Type B pancreatic cell (in vitro differentiated cells): ENCODE measurements around the gene COL23A1. TPM values are rescaled to one million over a fixed set of nuclear protein-coding genes. Genes with fewer than 3 reads are reported as not detected.
A peak's percentile ranks its signal among the peaks of the same experiment; 100 is the strongest.

ENCODE experiments used
- DNase-seq: peaks from one replicate; pipeline ENCODE4 v3.0.0; 2021; ENCODE audit warnings: mixed read lengths; ENCODE audit not compliant: unreplicated experiment; ENCODE audit errors: extremely low spot score
- H3K27ac Mint-ChIP-seq: 2 replicates; pipeline ENCODE4 v1.8.0; 2021; ENCODE audit warnings: mild to moderate bottlenecking, mixed read lengths
- H3K27me3 Mint-ChIP-seq: 2 replicates; pipeline ENCODE4 v1.8.0; 2021; ENCODE audit warnings: mixed read lengths
- H3K36me3 Mint-ChIP-seq: 2 replicates; pipeline ENCODE4 v1.8.0; 2021; ENCODE audit warnings: mixed read lengths
- H3K4me1 Mint-ChIP-seq: one replicate; pipeline ENCODE4 v1.8.0; 2021; ENCODE audit warnings: mixed read lengths; ENCODE audit not compliant: unreplicated experiment
- H3K4me3 Mint-ChIP-seq: 2 replicates; pipeline ENCODE4 v1.8.0; 2021; ENCODE audit warnings: mild to moderate bottlenecking, mixed read lengths
- H3K9me3 Mint-ChIP-seq: 2 replicates; pipeline ENCODE4 v1.8.0; 2021; ENCODE audit warnings: mixed read lengths
- total RNA-seq: library from RNA; stranded (reverse); gene quantifications from 2 replicates; pipeline ENCODE4 v1.2.1, GENCODE V29; 2021; ENCODE audit warnings: low replicate concordance
- TF ChIP-seq, protein P1 (sequence below): fragments of 200-600 bp; sonication (generic); conservative IDR thresholded peaks from 2 replicates; pipeline ENCODE4 v1.5.0; 2021; ENCODE audit warnings: antibody characterized with exemption, mild to moderate bottlenecking

Gene COL23A1
- total RNA-seq, 1 donor from 2014 or later, result 15.5 TPM

DNA sequence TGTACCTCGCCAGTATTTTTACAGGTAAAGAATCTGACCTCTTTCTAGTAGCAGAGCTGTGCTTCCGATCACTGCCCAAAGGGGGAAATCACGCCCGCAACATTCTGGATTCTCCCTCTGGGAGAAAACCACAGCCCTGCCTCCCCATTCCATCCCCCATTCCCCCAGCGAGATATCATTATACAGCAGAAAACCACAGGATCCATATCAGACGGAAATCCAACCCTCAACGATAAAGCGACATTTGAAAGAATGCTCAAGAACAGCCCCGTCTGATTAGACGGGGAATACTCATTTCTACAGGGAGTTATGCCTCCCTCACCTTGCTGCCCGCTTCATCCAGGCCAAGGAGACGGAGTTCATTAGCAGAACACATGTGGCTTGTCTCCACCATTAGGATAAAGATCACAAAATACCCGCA lies 172.8 kb downstream of the COL23A1 start:
- DNase-seq, result no peak
- Mint-ChIP-seq H3K4me3 (no peak overlapping the region), H3K9me3 (no peaks in the 10 kb centered on the region), H3K4me1 (peaks cover 51% of the 10 kb centered on the region), H3K27ac (peak overlapping the region; percentile 16), H3K36me3 (no peaks in the 10 kb centered on the region), H3K27me3 (peaks cover 14% of the 10 kb centered on the region)
- TF ChIP-seq, protein P1, sequence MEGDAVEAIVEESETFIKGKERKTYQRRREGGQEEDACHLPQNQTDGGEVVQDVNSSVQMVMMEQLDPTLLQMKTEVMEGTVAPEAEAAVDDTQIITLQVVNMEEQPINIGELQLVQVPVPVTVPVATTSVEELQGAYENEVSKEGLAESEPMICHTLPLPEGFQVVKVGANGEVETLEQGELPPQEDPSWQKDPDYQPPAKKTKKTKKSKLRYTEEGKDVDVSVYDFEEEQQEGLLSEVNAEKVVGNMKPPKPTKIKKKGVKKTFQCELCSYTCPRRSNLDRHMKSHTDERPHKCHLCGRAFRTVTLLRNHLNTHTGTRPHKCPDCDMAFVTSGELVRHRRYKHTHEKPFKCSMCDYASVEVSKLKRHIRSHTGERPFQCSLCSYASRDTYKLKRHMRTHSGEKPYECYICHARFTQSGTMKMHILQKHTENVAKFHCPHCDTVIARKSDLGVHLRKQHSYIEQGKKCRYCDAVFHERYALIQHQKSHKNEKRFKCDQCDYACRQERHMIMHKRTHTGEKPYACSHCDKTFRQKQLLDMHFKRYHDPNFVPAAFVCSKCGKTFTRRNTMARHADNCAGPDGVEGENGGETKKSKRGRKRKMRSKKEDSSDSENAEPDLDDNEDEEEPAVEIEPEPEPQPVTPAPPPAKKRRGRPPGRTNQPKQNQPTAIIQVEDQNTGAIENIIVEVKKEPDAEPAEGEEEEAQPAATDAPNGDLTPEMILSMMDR, result peak; percentile 31

DNA sequence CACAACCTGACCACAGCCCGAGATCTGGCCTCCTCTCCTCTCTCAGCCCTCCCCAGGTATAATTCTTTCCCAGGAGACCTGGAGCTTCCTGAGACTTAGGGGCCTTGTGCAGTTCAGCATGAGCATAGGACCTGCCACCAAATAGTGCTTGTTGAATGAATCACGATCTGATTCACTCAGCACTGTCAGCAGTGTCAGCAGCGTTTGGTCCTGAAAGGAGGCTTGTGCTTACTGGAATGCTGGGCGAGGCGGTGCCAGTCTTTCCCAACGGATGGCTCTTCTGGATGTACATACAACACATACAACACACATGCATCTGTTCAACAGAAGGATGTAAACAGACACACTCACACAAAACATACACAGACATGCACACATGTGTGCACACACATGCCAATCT lies 173.3 kb downstream of the COL23A1 start:
- H3K4me1 Mint-ChIP-seq, result peaks cover 46% of the 10 kb centered on the region
- H3K36me3 Mint-ChIP-seq, result no peaks in the 10 kb centered on the region
- peaks cover 14% of the 10 kb centered on the region for H3K27me3 Mint-ChIP-seq
- H3K27ac Mint-ChIP-seq, result peak overlapping the region; percentile 16
- no peaks in the 10 kb centered on the region for H3K9me3 Mint-ChIP-seq
- no peak for DNase-seq
- H3K4me3 Mint-ChIP-seq, result no peak overlapping the region
- TF ChIP-seq, protein P1, result no peak

DNA sequence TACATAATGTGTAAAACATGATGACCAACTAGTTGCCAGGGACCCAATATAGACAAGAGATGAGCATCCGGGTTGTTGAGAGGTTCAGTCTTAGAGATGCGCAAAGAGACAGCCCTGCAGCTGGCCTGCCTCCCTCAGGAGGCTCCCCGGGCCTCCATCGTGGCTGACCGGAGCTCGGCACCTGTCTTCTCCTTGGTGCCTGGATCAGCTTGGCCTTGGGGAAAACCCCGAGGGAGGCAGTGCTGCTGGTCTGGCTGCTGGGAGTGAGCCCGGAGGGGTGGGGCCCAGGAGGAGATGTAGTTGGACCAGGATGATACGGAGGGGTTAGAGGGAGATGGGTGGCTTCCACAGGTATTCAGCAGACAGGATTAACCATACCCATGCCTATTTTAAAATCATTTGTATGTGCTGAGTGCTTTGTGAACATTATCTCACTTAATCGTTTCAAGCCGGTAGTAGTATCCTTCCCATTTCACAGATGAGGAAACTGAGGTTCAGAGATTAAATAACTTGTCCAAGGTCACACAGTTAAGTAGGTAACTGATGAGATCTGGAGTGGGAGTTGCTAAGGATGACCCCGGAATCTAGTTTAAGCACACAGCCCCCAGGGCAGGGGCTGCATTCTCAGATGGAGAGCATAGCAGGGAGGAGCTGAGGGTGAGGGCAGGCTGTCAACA lies 173.8 kb downstream of the COL23A1 start:
- Mint-ChIP-seq H3K9me3 (no peaks in the 10 kb centered on the region), H3K36me3 (no peaks in the 10 kb centered on the region), H3K27me3 (peaks cover 16% of the 10 kb centered on the region), H3K4me1 (peaks cover 44% of the 10 kb centered on the region), H3K27ac (no peak overlapping the region), H3K4me3 (no peak overlapping the region)
- DNase-seq, result no peak
- TF ChIP-seq, protein P1, result no peak

DNA sequence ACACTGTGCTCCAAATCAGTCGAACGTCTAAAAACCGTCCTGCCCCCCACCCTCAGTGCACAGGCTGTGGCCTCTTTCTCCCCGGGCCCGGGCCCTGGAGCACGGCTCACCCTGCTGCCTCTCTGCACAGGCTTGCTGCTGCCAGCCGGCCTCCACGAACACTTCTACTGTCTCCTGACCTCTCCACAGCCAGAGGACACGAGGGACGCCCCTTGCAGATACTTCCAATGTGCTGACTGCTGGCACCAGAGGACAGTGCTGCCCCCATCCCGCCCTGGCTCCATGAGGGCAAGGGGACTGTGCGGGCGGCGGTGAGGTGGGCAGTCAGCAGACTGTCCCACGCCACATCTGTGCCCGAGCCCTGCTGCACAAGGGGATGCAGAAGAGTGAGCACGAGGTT lies 174.8 kb downstream of the COL23A1 start:
- Mint-ChIP-seq H3K4me1 (peaks cover 38% of the 10 kb centered on the region), H3K36me3 (no peaks in the 10 kb centered on the region), H3K9me3 (no peaks in the 10 kb centered on the region), H3K27ac (no peak overlapping the region), H3K27me3 (peaks cover 16% of the 10 kb centered on the region), H3K4me3 (no peak overlapping the region)
- TF ChIP-seq, protein P1, result no peak
- no peak for DNase-seq

DNA sequence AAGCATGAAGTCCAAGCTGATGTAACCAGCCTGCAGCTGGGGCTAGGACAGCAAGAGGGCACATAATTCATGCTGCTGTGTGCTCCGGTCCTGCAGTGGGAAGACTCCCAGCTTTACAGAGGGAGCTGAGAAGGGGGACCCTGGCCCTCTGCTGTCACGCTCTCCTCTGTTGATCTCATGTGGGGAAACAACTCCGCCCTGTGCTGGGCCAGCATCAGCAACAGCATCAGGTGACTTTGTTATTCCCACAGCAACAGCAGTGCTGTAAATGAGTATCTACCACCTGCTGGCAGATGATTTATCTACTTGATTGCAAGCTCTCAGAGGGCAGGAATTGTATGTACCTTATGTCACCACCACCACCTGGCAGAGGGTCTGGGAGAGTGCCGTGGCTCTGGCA lies 176.2 kb downstream of the COL23A1 start:
- Mint-ChIP-seq H3K9me3 (no peaks in the 10 kb centered on the region), H3K27ac (no peak overlapping the region), H3K4me3 (no peak overlapping the region), H3K36me3 (no peaks in the 10 kb centered on the region), H3K27me3 (peaks cover 12% of the 10 kb centered on the region), H3K4me1 (peaks cover 27% of the 10 kb centered on the region)
- DNase-seq, result no peak
- TF ChIP-seq, protein P1, result no peak
